Liver (tissue), 9 donors: ENCODE results near the gene SNIP1. TPM values are rescaled to one million over a fixed set of nuclear protein-coding genes. Genes with fewer than 3 reads are reported as not detected.
"Not testable (repeated sequence)": the region's sequence is repeated elsewhere in the genome, so short reads cannot be mapped to it uniquely, and the experiment has no call there.

Source experiments
- DNase-seq: peaks from one replicate; pipeline ENCODE4 v3.0.0-alpha.2; 2017; ENCODE audit warnings: low spot score
- H3K27ac ChIP-seq, 2 donors: one replicate each; pipeline ENCODE4 v1.7.0; 2013; ENCODE audit warnings: inconsistent platforms in 2 of 2, low read length in 2 of 2, control low read depth in 1 of 2, low read depth in 1 of 2, mild to moderate bottlenecking in 1 of 2
- H3K27me3 ChIP-seq, 4 donors: one replicate each; pipeline versions ENCODE4 v1.6.1 to v1.7.0; 2013; ENCODE audit warnings: low read length in 3 of 4, inconsistent platforms in 1 of 4, mild to moderate bottlenecking in 1 of 4, moderate library complexity in 1 of 4; ENCODE audit not compliant: control insufficient read depth in 4 of 4, insufficient read depth in 4 of 4
- H3K36me3 ChIP-seq, 4 donors: one replicate each; pipeline versions ENCODE4 v1.6.1 to v1.7.0; 2013; ENCODE audit warnings: low read length in 3 of 4, mild to moderate bottlenecking in 3 of 4, low read depth in 1 of 4, moderate library complexity in 1 of 4; ENCODE audit not compliant: control insufficient read depth in 4 of 4, insufficient read depth in 3 of 4
- H3K4me1 ChIP-seq, 4 donors: one replicate each; pipeline versions ENCODE4 v1.6.1 to v1.7.0; 2013; ENCODE audit warnings: low read length in 3 of 4, mild to moderate bottlenecking in 3 of 4, moderate library complexity in 1 of 4; ENCODE audit not compliant: control insufficient read depth in 4 of 4, insufficient read depth in 4 of 4
- H3K4me3 ChIP-seq, 3 donors: one replicate each; pipeline versions ENCODE4 v1.6.1 to v1.7.0; 2013; ENCODE audit warnings: low read length in 3 of 3, control low read depth in 1 of 3, low read depth in 1 of 3, mild to moderate bottlenecking in 1 of 3
- H3K9ac ChIP-seq, 2 donors: one replicate each; pipeline ENCODE4 v1.7.0; 2013; ENCODE audit warnings: low read length in 2 of 2, mild to moderate bottlenecking in 2 of 2, moderate library complexity in 2 of 2, control low read depth in 1 of 2, low read depth in 1 of 2
- H3K9me3 ChIP-seq, 4 donors: one replicate each; pipeline versions ENCODE4 v1.6.1 to v1.7.0; 2013; ENCODE audit warnings: low read length in 3 of 4; ENCODE audit not compliant: control insufficient read depth in 4 of 4
- FOXA1 ChIP-seq: IDR thresholded peaks from 2 replicates; pipeline ENCODE4 v1.6.1; 2016; ENCODE audit warnings: antibody characterized with exemption
- FOXA2 ChIP-seq: IDR thresholded peaks from 2 replicates; pipeline ENCODE4 v1.6.1; 2016; ENCODE audit warnings: antibody characterized with exemption
- GABPA ChIP-seq, 2 donors: IDR thresholded peaks in 1 of 2; conservative IDR thresholded peaks in 1 of 2; 2 replicates each; pipeline ENCODE4 v1.6.1; 2016; ENCODE audit warnings: antibody characterized with exemption in 2 of 2, mild to moderate bottlenecking in 1 of 2, moderate library complexity in 1 of 2
- HNF4G ChIP-seq: IDR thresholded peaks from 2 replicates; pipeline ENCODE4 v1.6.1; 2016; ENCODE audit warnings: antibody characterized with exemption
- JUND ChIP-seq, 2 donors: IDR thresholded peaks; 2 replicates each; pipeline ENCODE4 v1.6.1; 2016; ENCODE audit warnings: antibody characterized with exemption in 2 of 2
- NR2F2 ChIP-seq: IDR thresholded peaks from 2 replicates; pipeline ENCODE4 v1.6.1; 2016; ENCODE audit warnings: antibody characterized with exemption
- RXRA ChIP-seq, 2 donors: IDR thresholded peaks; 2 replicates each; pipeline ENCODE4 v1.6.1; 2017 to 2018; ENCODE audit warnings: antibody characterized with exemption in 2 of 2, mild to moderate bottlenecking in 1 of 2
- SP1 ChIP-seq: IDR thresholded peaks from 2 replicates; pipeline ENCODE4 v1.6.1; 2018; ENCODE audit warnings: antibody characterized with exemption, mild to moderate bottlenecking
- YY1 ChIP-seq: IDR thresholded peaks from 2 replicates; pipeline ENCODE4 v1.6.1; 2016; ENCODE audit warnings: antibody characterized with exemption, mild to moderate bottlenecking
- WGBS: extraction: QIAGEN DNeasy Blood & Tissue Kit; methylation state at CpG from one replicate; pipeline ENCODE4 v1.1.7; 2013; 5-methylcytosine and 5-hydroxymethylcytosine counted together
- polyA plus RNA-seq, 2 donors: library from polyadenylated mRNA; stranded (reverse) in 1 of 2; unstranded in 1 of 2; fragments of 200-250 nt in 1 of 2; fragments of >200 nt in 1 of 2; fragmentation: Nextera tagmentation in 1 of 2; extraction: Ambion mirVana in 1 of 2; gene quantifications; one replicate each; pipeline versions ENCODE4 v1.2.1 to v1.2.3, GENCODE V29; 2013 to 2015
- total RNA-seq, 2 donors: library from RNA; depleted of rRNA; stranded (reverse); fragments of >200 nt; gene quantifications; one replicate each; pipeline ENCODE4 v1.2.3, GENCODE V29; 2014
- TF ChIP-seq, protein P1 (sequence below): IDR thresholded peaks from 2 replicates; pipeline ENCODE4 v1.6.1; 2016; ENCODE audit warnings: antibody characterized with exemption, mild to moderate bottlenecking
- TF ChIP-seq, protein P2 (sequence below): IDR thresholded peaks from 2 replicates; pipeline ENCODE4 v1.6.1; 2016; ENCODE audit warnings: antibody characterized with exemption
- TF ChIP-seq, protein P3 (sequence below): IDR thresholded peaks from 2 replicates; pipeline ENCODE4 v1.6.1; 2016; ENCODE audit warnings: antibody characterized with exemption
- TF ChIP-seq, protein P4 (sequence below): IDR thresholded peaks from 2 replicates; pipeline ENCODE4 v1.6.1; 2016; ENCODE audit warnings: antibody characterized with exemption
- donor health status: healthy.
- donor health status: healthy.
- donor health status: healthy.
- donor health status: healthy.
- donor health status: healthy.

SNIP1 gene
- total and polyA plus RNA-seq, 4 donors, result 1.8 to 9.7 (median 5.3) TPM

DNA sequence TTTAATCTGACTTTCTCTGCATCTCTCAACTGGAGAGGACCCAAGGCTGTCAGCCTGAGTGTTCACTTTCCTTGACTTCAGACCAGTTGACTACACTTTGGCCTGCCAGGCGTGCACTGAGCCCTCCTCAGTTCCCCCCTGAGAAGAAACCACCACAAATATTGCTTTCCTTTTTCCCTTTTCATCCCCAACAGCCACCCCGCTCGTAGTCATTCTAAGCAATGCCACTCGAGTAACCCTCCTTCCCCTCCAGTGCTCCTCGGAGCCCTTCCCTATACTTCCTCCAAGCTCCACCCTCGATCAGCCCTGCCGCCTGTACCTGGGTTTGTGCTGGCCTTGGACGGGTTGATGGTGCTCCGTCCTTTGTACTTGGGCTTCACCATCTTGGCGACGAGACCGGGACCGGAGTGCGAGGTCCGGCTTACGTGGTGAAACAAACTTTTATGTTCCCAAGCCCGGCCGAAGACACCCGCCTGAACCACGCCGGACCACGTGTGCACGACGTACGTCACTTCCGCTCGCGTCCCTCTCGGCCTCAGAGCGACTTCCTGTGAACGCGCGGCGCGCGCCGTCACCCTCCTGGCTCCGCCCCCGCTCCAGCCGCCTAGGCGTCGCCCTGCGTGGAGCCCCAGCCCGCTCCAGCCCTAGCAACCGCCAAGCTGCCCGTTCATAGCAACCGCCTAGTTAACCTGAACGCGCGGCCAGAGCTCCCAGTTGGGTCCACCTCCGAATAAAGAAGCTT lies 41.5 kb upstream of the SNIP1 start, which contains the start of gene GNL2 (continued):
- TF ChIP-seq, protein P1, sequence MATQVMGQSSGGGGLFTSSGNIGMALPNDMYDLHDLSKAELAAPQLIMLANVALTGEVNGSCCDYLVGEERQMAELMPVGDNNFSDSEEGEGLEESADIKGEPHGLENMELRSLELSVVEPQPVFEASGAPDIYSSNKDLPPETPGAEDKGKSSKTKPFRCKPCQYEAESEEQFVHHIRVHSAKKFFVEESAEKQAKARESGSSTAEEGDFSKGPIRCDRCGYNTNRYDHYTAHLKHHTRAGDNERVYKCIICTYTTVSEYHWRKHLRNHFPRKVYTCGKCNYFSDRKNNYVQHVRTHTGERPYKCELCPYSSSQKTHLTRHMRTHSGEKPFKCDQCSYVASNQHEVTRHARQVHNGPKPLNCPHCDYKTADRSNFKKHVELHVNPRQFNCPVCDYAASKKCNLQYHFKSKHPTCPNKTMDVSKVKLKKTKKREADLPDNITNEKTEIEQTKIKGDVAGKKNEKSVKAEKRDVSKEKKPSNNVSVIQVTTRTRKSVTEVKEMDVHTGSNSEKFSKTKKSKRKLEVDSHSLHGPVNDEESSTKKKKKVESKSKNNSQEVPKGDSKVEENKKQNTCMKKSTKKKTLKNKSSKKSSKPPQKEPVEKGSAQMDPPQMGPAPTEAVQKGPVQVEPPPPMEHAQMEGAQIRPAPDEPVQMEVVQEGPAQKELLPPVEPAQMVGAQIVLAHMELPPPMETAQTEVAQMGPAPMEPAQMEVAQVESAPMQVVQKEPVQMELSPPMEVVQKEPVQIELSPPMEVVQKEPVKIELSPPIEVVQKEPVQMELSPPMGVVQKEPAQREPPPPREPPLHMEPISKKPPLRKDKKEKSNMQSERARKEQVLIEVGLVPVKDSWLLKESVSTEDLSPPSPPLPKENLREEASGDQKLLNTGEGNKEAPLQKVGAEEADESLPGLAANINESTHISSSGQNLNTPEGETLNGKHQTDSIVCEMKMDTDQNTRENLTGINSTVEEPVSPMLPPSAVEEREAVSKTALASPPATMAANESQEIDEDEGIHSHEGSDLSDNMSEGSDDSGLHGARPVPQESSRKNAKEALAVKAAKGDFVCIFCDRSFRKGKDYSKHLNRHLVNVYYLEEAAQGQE, result no peak
- peak; percentile 88 to 97 for TF ChIP-seq GABPA (IDR thresholded peaks at IDR 0.05 in 1 of 2, conservative IDR thresholded peaks at IDR 0.05 in 1 of 2)
- TF ChIP-seq, protein P2, sequence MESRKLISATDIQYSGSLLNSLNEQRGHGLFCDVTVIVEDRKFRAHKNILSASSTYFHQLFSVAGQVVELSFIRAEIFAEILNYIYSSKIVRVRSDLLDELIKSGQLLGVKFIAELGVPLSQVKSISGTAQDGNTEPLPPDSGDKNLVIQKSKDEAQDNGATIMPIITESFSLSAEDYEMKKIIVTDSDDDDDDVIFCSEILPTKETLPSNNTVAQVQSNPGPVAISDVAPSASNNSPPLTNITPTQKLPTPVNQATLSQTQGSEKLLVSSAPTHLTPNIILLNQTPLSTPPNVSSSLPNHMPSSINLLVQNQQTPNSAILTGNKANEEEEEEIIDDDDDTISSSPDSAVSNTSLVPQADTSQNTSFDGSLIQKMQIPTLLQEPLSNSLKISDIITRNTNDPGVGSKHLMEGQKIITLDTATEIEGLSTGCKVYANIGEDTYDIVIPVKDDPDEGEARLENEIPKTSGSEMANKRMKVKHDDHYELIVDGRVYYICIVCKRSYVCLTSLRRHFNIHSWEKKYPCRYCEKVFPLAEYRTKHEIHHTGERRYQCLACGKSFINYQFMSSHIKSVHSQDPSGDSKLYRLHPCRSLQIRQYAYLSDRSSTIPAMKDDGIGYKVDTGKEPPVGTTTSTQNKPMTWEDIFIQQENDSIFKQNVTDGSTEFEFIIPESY, result no peak

DNA sequence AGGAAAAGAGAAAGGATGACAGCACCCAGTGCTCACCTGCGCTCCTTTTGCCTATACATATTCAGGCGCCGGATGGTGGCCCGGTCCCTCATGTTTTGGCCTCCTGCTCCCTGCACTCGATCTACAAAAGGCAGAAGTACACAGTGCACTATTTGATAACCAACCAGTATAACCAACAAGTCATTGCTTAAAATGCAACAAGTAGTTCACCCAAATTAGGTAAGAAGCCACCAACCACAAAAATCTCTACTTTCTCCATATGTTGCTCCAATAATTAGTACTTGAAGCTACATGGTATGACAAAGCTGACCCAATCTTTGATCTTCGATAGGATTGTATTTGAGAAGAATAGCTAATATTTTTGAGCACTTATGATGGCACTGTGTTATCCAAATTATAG lies 39.6 kb upstream of the SNIP1 start:
- TF ChIP-seq SP1 (no peak), YY1 (no peak), FOXA2 (no peak), RXRA (IDR thresholded peaks at IDR 0.05) (no peak), FOXA1 (no peak)
- TF ChIP-seq, protein P3, sequence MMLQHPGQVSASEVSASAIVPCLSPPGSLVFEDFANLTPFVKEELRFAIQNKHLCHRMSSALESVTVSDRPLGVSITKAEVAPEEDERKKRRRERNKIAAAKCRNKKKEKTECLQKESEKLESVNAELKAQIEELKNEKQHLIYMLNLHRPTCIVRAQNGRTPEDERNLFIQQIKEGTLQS, result no peak
- H3K36me3 ChIP-seq, result peaks cover 2 to 35% (median 29%) of the 10 kb centered on the region in 4 donors
- no peak overlapping the region for H3K27ac ChIP-seq
- peaks cover 4 to 19% (median 18%) of the 10 kb centered on the region in 4 donors for H3K4me1 ChIP-seq
- no peaks in the 10 kb centered on the region for H3K27me3 ChIP-seq
- no peak overlapping the region for H3K4me3 ChIP-seq
- DNase-seq, result no peak
- no peak overlapping the region for H3K9ac ChIP-seq
- no peaks in the 10 kb centered on the region for H3K9me3 ChIP-seq
- 96% methylated on average over 6 of the region's 6 CpGs for WGBS

DNA sequence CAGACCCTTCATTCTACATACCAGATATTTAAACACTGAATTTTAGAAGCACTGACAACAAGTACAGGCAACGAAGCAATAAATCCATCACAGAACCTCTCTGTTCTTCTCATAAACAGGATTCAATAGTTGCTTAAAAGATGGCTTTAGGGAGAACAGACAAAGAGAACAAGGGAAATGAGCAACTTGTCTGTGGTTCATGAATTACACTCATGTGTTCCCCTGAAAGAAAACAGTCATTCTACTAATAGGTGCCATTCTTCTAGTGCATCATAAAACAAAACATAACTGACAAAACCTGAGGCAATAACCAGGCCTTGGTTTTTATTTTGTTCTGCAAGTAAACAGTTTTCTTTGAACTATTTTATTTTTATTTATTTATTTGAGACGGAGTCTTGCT lies 34.8 kb upstream of the SNIP1 start:
- no peaks in the 10 kb centered on the region for H3K27me3 ChIP-seq
- no peaks in the 10 kb centered on the region for H3K9me3 ChIP-seq
- H3K4me3 ChIP-seq, result no peak overlapping the region
- no peak for TF ChIP-seq SP1
- TF ChIP-seq HNF4G, result no peak
- no peak for TF ChIP-seq FOXA2
- TF ChIP-seq, protein P4, sequence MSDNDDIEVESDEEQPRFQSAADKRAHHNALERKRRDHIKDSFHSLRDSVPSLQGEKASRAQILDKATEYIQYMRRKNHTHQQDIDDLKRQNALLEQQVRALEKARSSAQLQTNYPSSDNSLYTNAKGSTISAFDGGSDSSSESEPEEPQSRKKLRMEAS, result no peak
- TF ChIP-seq FOXA1, result no peak
- TF ChIP-seq JUND (IDR thresholded peaks at IDR 0.05), result no peak
- TF ChIP-seq, protein P1, result no peak
- no peak for TF ChIP-seq NR2F2
- 95% methylated on average over 2 of the region's 2 CpGs for WGBS
- no peak for DNase-seq
- H3K9ac ChIP-seq, result no peak overlapping the region
- H3K27ac ChIP-seq, result no peak overlapping the region
- H3K36me3 ChIP-seq, result peaks cover 6 to 70% (median 54%) of the 10 kb centered on the region in 4 donors
- peaks cover 0 to 2% (median under 1%) of the 10 kb centered on the region in 4 donors for H3K4me1 ChIP-seq

DNA sequence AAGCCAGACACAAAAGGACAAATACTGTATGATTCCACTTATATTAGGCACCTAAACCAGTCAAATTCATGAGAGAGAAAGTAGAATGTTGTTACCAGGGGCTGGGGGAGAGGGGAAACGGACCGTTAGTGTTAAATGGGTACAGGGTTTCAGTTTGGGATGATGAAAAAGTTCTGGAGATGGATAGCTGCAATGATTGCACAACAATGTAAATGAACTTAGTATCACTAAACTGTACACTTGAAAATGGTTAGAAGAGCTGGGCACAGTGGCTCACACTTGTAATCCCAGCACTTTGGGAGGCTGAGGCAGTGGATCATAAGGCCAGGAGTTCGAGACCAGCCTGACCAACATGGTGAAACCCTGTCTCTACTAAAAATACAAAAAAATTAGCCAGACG lies 30.5 kb upstream of the SNIP1 start:
- H3K9me3 ChIP-seq, H3K4me1 ChIP-seq, H3K4me3 ChIP-seq, H3K27me3 ChIP-seq, H3K27ac ChIP-seq, DNase-seq, H3K9ac ChIP-seq: not testable (repeated sequence)
- peaks cover 7 to 79% (median 64%) of the 10 kb centered on the region in 4 donors for H3K36me3 ChIP-seq
- 91% methylated on average over 4 of the region's 4 CpGs for WGBS
